HK-2 (cell line): ENCODE measurements around the gene HMOX2.

Experiments used
- DNase-seq: peaks from one replicate; pipeline ENCODE4 v3.0.0-alpha.2; 2018; ENCODE audit not compliant: unreplicated experiment

HMOX2 gene

GRCh38 chr16:4525069-4525468, 48.9 kb downstream of the HMOX2 start:
- no peak for DNase-seq

GRCh38 chr16:4525634-4526277, 49.6 kb downstream of the HMOX2 start:
- no peak for DNase-seq

GRCh38 chr16:4529085-4530060, 53.2 kb downstream of the HMOX2 start:
- DNase-seq = peak; percentile 20

- no peak for DNase-seq
Measured at GRCh38 chr16:4531811-4532210, 55.6 kb downstream of the HMOX2 start.

- no peak for DNase-seq
Measured at GRCh38 chr16:4532238-4532637, 56.0 kb downstream of the HMOX2 start.

- no peak for DNase-seq
Measured at GRCh38 chr16:4533490-4533889, 57.3 kb downstream of the HMOX2 start.

- no peak for DNase-seq
Measured at GRCh38 chr16:4534151-4534790, 58.1 kb downstream of the HMOX2 start.

GRCh38 chr16:4535627-4536108, 59.5 kb downstream of the HMOX2 start:
- no peak for DNase-seq

GRCh38 chr16:4536391-4537106, 60.4 kb downstream of the HMOX2 start:
- DNase-seq = no peak

GRCh38 chr16:4537376-4538343, 61.5 kb downstream of the HMOX2 start:
- DNase-seq = peak; percentile 18

GRCh38 chr16:4538350-4539235, 62.4 kb downstream of the HMOX2 start, which contains the start of gene CDIP1:
Gene CDIP1, minus strand, starts transcription at chr16:4538773. Its CDS starts 24,643 bp downstream, at chr16:4514130.
- peak; percentile 93 for DNase-seq

GRCh38 chr16:4539716-4540284, 63.6 kb downstream of the HMOX2 start:
- no peak for DNase-seq

- no peak for DNase-seq
Measured at GRCh38 chr16:4544473-4544872, 68.3 kb downstream of the HMOX2 start.

- no peak for DNase-seq
Measured at GRCh38 chr16:4548124-4548523, 71.9 kb downstream of the HMOX2 start.

- no peak for DNase-seq
Measured at GRCh38 chr16:4550591-4550990, 74.4 kb downstream of the HMOX2 start.

- DNase-seq = no peak
Measured at GRCh38 chr16:4552541-4552940, 76.3 kb downstream of the HMOX2 start.

GRCh38 chr16:4556112-4556511, 79.9 kb downstream of the HMOX2 start, which contains the start of gene C16orf96:
Gene C16orf96, plus strand, starts transcription at chr16:4556340. Its CDS starts 150 bp downstream, at chr16:4556490.
- no peak for DNase-seq

- DNase-seq = no peak
Measured at GRCh38 chr16:4556580-4556979, 80.4 kb downstream of the HMOX2 start.

- DNase-seq = no peak
Measured at GRCh38 chr16:4557973-4558372, 81.8 kb downstream of the HMOX2 start.
